CD4-positive, alpha-beta T cell treated with Interleukin-15 for 1 hour (primary cell): ENCODE measurements around the gene SNX4.

ENCODE experiments used
- DNase-seq: peaks from one replicate; pipeline ENCODE4 v3.0.0-alpha.2; 2020

Gene SNX4

GRCh38 chr3:125398952-125399351 is 121.0 kb downstream of the SNX4 start:
- DNase-seq, result no peak
